OCI-LY7 (cell line): ENCODE results near the gene GDF2. TPM values are rescaled to one million over a fixed set of nuclear protein-coding genes. Genes with fewer than 3 reads are reported as not detected.

Source experiments
- BruUV-seq: library from RNA; stranded (reverse); fragments of 400-500 nt; replicated peaks from 2 replicates; lab custom pipeline; 2021; lab: Mats Ljungman, UMichigan
- CTCF ChIA-PET: fragments of 300-600 bp; sonication (Branson Sonifier 250); formaldehyde crosslinking; loops from one replicate; lab custom pipeline; 2022; ENCODE audit warnings: antibody characterized with exemption; ENCODE audit not compliant: unreplicated experiment; lab: Charles Lee
- POLR2A ChIA-PET: fragments of 300-600 bp; sonication (Branson Sonifier 250); formaldehyde crosslinking; loops from one replicate; lab custom pipeline; 2022; ENCODE audit warnings: antibody characterized with exemption; lab: Charles Lee
- DNase-seq: peaks from one replicate; pipeline ENCODE4 v3.0.0-alpha.2; 2015; ENCODE audit warnings: low spot score
- H2AFZ ChIP-seq: fragments of 200-600 bp; sonication (generic), shearing (Covaris generic); 2 replicates; pipeline ENCODE4 v1.6.1; 2014; ENCODE audit warnings: mild to moderate bottlenecking, antibody characterized with exemption, low read length, moderate library complexity
- H3K27ac ChIP-seq: fragments of 200-600 bp; sonication (generic); 2 replicates; pipeline ENCODE4 v1.5.1; 2014; ENCODE audit warnings: mixed run types, low read depth, mild to moderate bottlenecking, moderate library complexity, low read length, inconsistent platforms; ENCODE audit not compliant: poor library complexity, severe bottlenecking
- H3K36me3 ChIP-seq: fragments of 200-600 bp; sonication (generic); 2 replicates; pipeline ENCODE4 v1.6.1; 2014; ENCODE audit warnings: mild to moderate bottlenecking, antibody characterized with exemption, low read length, moderate library complexity, mixed read lengths; ENCODE audit not compliant: insufficient read depth
- H3K4me1 ChIP-seq: fragments of 200-600 bp; sonication (generic); 2 replicates; pipeline ENCODE4 v1.5.1; 2014; ENCODE audit warnings: mild to moderate bottlenecking, low read length; ENCODE audit not compliant: insufficient read depth, poor library complexity, severe bottlenecking
- H3K4me2 ChIP-seq: fragments of 200-600 bp; sonication (generic); 2 replicates; pipeline ENCODE4 v1.6.1; 2014; ENCODE audit warnings: mild to moderate bottlenecking, low read length
- H3K4me3 ChIP-seq: fragments of 200-600 bp; sonication (generic); 2 replicates; pipeline ENCODE4 v1.5.1; 2014; ENCODE audit warnings: mild to moderate bottlenecking, low read depth, low read length; ENCODE audit not compliant: poor library complexity, severe bottlenecking
- H3K79me2 ChIP-seq: fragments of 200-600 bp; sonication (generic); 2 replicates; pipeline ENCODE4 v1.6.1; 2016; ENCODE audit warnings: low read depth, mild to moderate bottlenecking, low read length, moderate library complexity, mixed read lengths; ENCODE audit not compliant: insufficient read depth
- H3K9me2 ChIP-seq: fragments of 200-600 bp; sonication (generic); 2 replicates; pipeline ENCODE4 v1.6.1; 2016; ENCODE audit warnings: mild to moderate bottlenecking, low read length, mixed read lengths; ENCODE audit not compliant: insufficient read depth
- H3K9me3 ChIP-seq: fragments of 200-600 bp; sonication (generic); 2 replicates; pipeline ENCODE4 v1.6.1; 2014; ENCODE audit warnings: mild to moderate bottlenecking, mixed run types, low read length, mixed read lengths
- H4K20me1 ChIP-seq: fragments of 200-600 bp; sonication (generic); 2 replicates; pipeline ENCODE4 v1.6.1; 2014; ENCODE audit warnings: mild to moderate bottlenecking, antibody characterized with exemption, low read length, moderate library complexity, mixed read lengths; ENCODE audit not compliant: insufficient read depth
- EZH2phosphoT487 ChIP-seq: fragments of 200-600 bp; sonication (generic); IDR thresholded peaks from 2 replicates; pipeline ENCODE4 v1.6.1; 2018; ENCODE audit warnings: low read depth, borderline replicate concordance, mild to moderate bottlenecking, mixed run types, antibody characterized with exemption, low read length, moderate library complexity, mixed read lengths
- intact Hi-C: fragments of 100-400 bp; cut with micrococcal nuclease; formaldehyde crosslinking; loops from one replicate; pipeline ENCODE4 v1.10.0; 2022; ENCODE audit not compliant: unreplicated experiment
- total RNA-seq, 2 experiments: library from RNA; depleted of rRNA in 1 of 2; stranded (reverse); fragments of >200 nt in 1 of 2; shearing (Covaris generic) in 1 of 2; gene quantifications; 2 replicates each; pipeline ENCODE4 v1.2.3, GENCODE V29; 2014 to 2022
- TF ChIP-seq, protein P1 (sequence below): fragments of 200-600 bp; sonication (generic); conservative IDR thresholded peaks from 2 replicates; pipeline ENCODE4 v1.5.1; 2014; ENCODE audit warnings: mild to moderate bottlenecking, antibody characterized with exemption, low read length, moderate library complexity, mixed read lengths

Gene GDF2
- total RNA-seq, 2 experiments from 2014 or later, result not detected

DNA sequence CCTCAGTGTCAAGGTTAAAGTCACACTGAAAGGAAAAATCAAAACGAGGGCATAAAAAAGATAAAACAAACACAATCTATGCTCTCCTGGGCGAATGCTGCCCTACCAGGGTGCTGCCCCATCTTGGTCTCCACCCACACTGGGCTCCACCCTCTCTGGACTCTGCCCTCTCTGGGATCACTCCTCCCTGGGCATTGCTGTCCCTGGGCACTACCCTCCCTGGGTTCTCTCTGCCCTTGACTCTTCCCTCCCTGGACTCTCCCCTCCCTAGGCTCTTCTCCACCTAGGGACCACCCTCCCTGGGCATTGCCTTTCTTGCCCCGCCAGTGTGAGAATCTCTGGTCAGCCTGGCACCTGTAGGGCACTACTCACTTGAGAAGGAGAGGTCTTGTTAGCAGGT, 8.6 kb downstream of the GDF2 start:
- H3K36me3 ChIP-seq, result no peaks in the 10 kb centered on the region
- DNase-seq, result no peak
- H3K4me1 ChIP-seq, result no peaks in the 10 kb centered on the region
- no peak overlapping the region for H2AFZ ChIP-seq
- TF ChIP-seq, protein P1, sequence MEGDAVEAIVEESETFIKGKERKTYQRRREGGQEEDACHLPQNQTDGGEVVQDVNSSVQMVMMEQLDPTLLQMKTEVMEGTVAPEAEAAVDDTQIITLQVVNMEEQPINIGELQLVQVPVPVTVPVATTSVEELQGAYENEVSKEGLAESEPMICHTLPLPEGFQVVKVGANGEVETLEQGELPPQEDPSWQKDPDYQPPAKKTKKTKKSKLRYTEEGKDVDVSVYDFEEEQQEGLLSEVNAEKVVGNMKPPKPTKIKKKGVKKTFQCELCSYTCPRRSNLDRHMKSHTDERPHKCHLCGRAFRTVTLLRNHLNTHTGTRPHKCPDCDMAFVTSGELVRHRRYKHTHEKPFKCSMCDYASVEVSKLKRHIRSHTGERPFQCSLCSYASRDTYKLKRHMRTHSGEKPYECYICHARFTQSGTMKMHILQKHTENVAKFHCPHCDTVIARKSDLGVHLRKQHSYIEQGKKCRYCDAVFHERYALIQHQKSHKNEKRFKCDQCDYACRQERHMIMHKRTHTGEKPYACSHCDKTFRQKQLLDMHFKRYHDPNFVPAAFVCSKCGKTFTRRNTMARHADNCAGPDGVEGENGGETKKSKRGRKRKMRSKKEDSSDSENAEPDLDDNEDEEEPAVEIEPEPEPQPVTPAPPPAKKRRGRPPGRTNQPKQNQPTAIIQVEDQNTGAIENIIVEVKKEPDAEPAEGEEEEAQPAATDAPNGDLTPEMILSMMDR, result no peak
- TF ChIP-seq EZH2phosphoT487, result no peak
- H3K4me2 ChIP-seq, result no peak overlapping the region
- CTCF ChIA-PET, result no interaction called here
- H3K27ac ChIP-seq, result no peak overlapping the region
- POLR2A ChIA-PET, result no interaction called here
- H4K20me1 ChIP-seq, result no peaks in the 10 kb centered on the region
- no TSS peak for BruUV-seq
- no peaks in the 10 kb centered on the region for H3K9me2 ChIP-seq
- no peak overlapping the region for H3K4me3 ChIP-seq
- H3K9me3 ChIP-seq, result no peaks in the 10 kb centered on the region
- intact Hi-C loops, result no loop called here
- no peaks in the 10 kb centered on the region for H3K79me2 ChIP-seq

DNA sequence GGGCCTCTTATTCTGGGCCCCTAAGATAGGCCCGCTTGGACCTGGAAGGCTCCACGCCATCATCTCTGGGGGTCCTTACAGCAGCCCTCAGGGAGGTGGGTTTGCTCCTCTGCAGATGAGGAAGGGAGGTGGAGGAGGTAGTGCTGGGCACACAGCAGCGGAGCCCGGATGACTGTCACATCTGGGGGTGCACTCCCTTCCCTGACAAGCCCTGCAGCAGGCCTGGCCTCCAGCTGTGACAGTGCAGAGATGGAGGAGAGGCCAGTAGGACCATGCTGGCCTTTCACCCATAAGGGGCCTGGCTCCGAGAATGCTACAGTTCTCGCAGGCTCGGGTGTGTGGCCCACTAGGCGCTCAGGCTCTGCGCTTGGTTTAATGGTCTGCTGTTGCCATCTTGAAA, 9.2 kb downstream of the GDF2 start:
- no peak overlapping the region for H2AFZ ChIP-seq
- H3K36me3 ChIP-seq, result no peaks in the 10 kb centered on the region
- H3K4me2 ChIP-seq, result no peak overlapping the region
- H3K27ac ChIP-seq, result no peak overlapping the region
- no peak for DNase-seq
- POLR2A ChIA-PET, result no interaction called here
- H3K9me3 ChIP-seq, result no peaks in the 10 kb centered on the region
- H3K4me1 ChIP-seq, result no peaks in the 10 kb centered on the region
- intact Hi-C loops, result no loop called here
- no peaks in the 10 kb centered on the region for H4K20me1 ChIP-seq
- no peak for TF ChIP-seq EZH2phosphoT487
- TF ChIP-seq, protein P1, result no peak
- no peaks in the 10 kb centered on the region for H3K9me2 ChIP-seq
- BruUV-seq, result no TSS peak
- CTCF ChIA-PET, result no interaction called here
- H3K4me3 ChIP-seq, result no peak overlapping the region
- no peaks in the 10 kb centered on the region for H3K79me2 ChIP-seq

DNA sequence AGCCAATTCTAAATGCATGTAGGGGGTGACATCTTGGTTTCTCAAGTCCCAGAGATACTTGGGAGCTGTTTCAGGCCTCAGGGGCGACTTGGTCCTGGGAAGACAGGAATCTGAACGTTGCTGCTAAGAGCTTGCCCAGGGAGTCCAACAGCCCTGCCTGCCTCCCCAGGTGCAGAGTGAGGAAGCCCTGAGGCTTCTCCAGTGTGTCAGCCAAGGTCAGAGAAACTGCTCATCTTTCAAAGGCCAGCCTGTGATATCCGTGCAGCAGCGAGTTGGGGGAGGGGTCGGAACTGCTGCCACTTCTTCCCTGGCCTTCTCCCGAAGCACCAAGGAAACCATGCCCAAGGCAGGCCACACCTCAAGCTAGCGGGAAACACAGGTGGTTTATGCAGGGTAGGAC, 9.7 kb downstream of the GDF2 start:
- no peak for TF ChIP-seq EZH2phosphoT487
- TF ChIP-seq, protein P1, result no peak
- Histone ChIP-seq H3K36me3 (no peaks in the 10 kb centered on the region), H3K4me1 (no peaks in the 10 kb centered on the region), H3K4me2 (no peak overlapping the region), H3K4me3 (no peak overlapping the region), H3K9me2 (no peaks in the 10 kb centered on the region), H3K9me3 (no peaks in the 10 kb centered on the region), H2AFZ (no peak overlapping the region), H4K20me1 (no peaks in the 10 kb centered on the region), H3K27ac (no peak overlapping the region), H3K79me2 (no peaks in the 10 kb centered on the region)
- POLR2A ChIA-PET, result no interaction called here
- BruUV-seq, result no TSS peak
- CTCF ChIA-PET, result no interaction called here
- intact Hi-C loops, result no loop called here
- DNase-seq, result no peak
